GM23338 (cell line): ENCODE data around the gene ZNF543.

Experiments
- CREB1 ChIP-seq: fragments of 250-450 bp; sonication (Bioruptor Pico); IDR thresholded peaks from 2 replicates; pipeline ENCODE4 v1.5.0; 2020; ENCODE audit warnings: low read depth, mild to moderate bottlenecking, moderate library complexity
- ETS1 ChIP-seq: IDR thresholded peaks from 2 replicates; pipeline ENCODE4 v1.6.1; 2016; ENCODE audit warnings: antibody characterized with exemption
- EZH2 ChIP-seq: fragments of 200-600 bp; sonication (generic); IDR thresholded peaks from one replicate; pipeline ENCODE4 v1.8.0; 2017; ENCODE audit warnings: antibody characterized with exemption, mild to moderate bottlenecking, low read depth; ENCODE audit not compliant: unreplicated experiment
- JUNB ChIP-seq: IDR thresholded peaks from one replicate; pipeline ENCODE4 v1.6.1; 2016; ENCODE audit warnings: antibody characterized with exemption; ENCODE audit not compliant: unreplicated experiment
- POLR2AphosphoS5 ChIP-seq: IDR thresholded peaks from 2 replicates; pipeline ENCODE4 v1.6.1; 2016; ENCODE audit warnings: antibody characterized with exemption, low read depth
- REST ChIP-seq: IDR thresholded peaks from one replicate; pipeline ENCODE4 v1.6.1; 2018; ENCODE audit warnings: antibody characterized with exemption; ENCODE audit not compliant: unreplicated experiment
- STAT1 ChIP-seq: IDR thresholded peaks from one replicate; pipeline ENCODE4 v1.6.1; 2016; ENCODE audit warnings: antibody characterized with exemption; ENCODE audit not compliant: unreplicated experiment
- ZNF331 ChIP-seq: fragments of 250-450 bp; sonication (Bioruptor Pico); IDR thresholded peaks from 2 replicates; pipeline ENCODE4 v1.5.0; 2020; ENCODE audit warnings: low read depth, mild to moderate bottlenecking, moderate library complexity
- TF ChIP-seq, protein P1 (sequence below), 2 experiments: fragments of 200-600 bp in 1 of 2; sonication (generic) in 1 of 2; conservative IDR thresholded peaks; 2 replicates each; pipeline versions ENCODE4 v1.5.1 to v1.6.1; 2016 to 2017; ENCODE audit warnings: antibody characterized with exemption in 2 of 2, low read depth in 2 of 2, mild to moderate bottlenecking in 2 of 2, moderate library complexity in 1 of 2

GRCh38 chr19:57351867-57352266 lies 31.6 kb downstream of the ZNF543 start:
- TF ChIP-seq, protein P1, sequence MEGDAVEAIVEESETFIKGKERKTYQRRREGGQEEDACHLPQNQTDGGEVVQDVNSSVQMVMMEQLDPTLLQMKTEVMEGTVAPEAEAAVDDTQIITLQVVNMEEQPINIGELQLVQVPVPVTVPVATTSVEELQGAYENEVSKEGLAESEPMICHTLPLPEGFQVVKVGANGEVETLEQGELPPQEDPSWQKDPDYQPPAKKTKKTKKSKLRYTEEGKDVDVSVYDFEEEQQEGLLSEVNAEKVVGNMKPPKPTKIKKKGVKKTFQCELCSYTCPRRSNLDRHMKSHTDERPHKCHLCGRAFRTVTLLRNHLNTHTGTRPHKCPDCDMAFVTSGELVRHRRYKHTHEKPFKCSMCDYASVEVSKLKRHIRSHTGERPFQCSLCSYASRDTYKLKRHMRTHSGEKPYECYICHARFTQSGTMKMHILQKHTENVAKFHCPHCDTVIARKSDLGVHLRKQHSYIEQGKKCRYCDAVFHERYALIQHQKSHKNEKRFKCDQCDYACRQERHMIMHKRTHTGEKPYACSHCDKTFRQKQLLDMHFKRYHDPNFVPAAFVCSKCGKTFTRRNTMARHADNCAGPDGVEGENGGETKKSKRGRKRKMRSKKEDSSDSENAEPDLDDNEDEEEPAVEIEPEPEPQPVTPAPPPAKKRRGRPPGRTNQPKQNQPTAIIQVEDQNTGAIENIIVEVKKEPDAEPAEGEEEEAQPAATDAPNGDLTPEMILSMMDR (conservative IDR thresholded peaks at IDR 0.05; ENCODE audit: low read depth in 2 of 2) = no peak
- TF ChIP-seq EZH2 (no peak), POLR2AphosphoS5 (no peak), ZNF331 (CRISPR knock-in tag) (no peak), JUNB (no peak), REST (no peak), STAT1 (no peak), CREB1 (no peak), ETS1 (no peak)
